Common myeloid progenitor, CD34-positive (primary cell): ENCODE data around the gene LGR6. TPM values are rescaled to one million over a fixed set of nuclear protein-coding genes. Genes with fewer than 3 reads are reported as not detected.
A peak's percentile ranks its signal among the peaks of the same experiment; 100 is the strongest.
"Not testable (repeated sequence)": the region's sequence is repeated elsewhere in the genome, so short reads cannot be mapped to it uniquely, and the experiment has no call there.

Experiments used
- CTCF ChIA-PET: fragments of 350-600 bp; sonication (Branson Sonifier 250); formaldehyde crosslinking; loops from one replicate; lab custom pipeline; 2021; ENCODE audit warnings: antibody characterized with exemption; lab: Charles Lee
- POLR2A ChIA-PET: fragments of 350-600 bp; sonication (Branson Sonifier 250); formaldehyde crosslinking; loops from one replicate; lab custom pipeline; 2021; ENCODE audit warnings: antibody characterized with exemption; lab: Charles Lee
- DNase-seq, 3 donors: peaks; one replicate each; pipeline versions ENCODE4 v3.0.0 to v3.0.0-alpha.2; 2013
- H3K27ac ChIP-seq, 2 experiments: 1 replicate in 1 of 2; 2 replicates in 1 of 2; pipeline ENCODE4 v1.7.0; 2013; ENCODE audit warnings: inconsistent platforms in 2 of 2, low read length in 2 of 2, mild to moderate bottlenecking in 2 of 2, low read depth in 1 of 2, moderate library complexity in 1 of 2; ENCODE audit not compliant: severe bottlenecking in 2 of 2, insufficient read depth in 1 of 2, poor library complexity in 1 of 2
- H3K27me3 ChIP-seq, 5 experiments: replicated peaks in 2 of 5; 1 replicate in 3 of 5; 2 replicates in 2 of 5; pipeline versions ENCODE4 v1.6.1 to v1.7.0; 2013; ENCODE audit warnings: low read length in 4 of 5, mild to moderate bottlenecking in 2 of 5, moderate library complexity in 2 of 5, inconsistent platforms in 1 of 5; ENCODE audit not compliant: insufficient read depth in 5 of 5, control insufficient read depth in 4 of 5
- H3K36me3 ChIP-seq, 4 experiments: 1 replicate in 2 of 4; 2 replicates in 2 of 4; pipeline versions ENCODE4 v1.6.1 to v1.7.0; 2013; ENCODE audit warnings: low read length in 3 of 4, control low read depth in 1 of 4, mild to moderate bottlenecking in 1 of 4; ENCODE audit not compliant: control insufficient read depth in 4 of 4, insufficient read depth in 4 of 4
- H3K4me1 ChIP-seq, 4 experiments: 1 replicate in 3 of 4; 2 replicates in 1 of 4; pipeline versions ENCODE4 v1.6.1 to v1.7.1; 2013; ENCODE audit warnings: low read length in 3 of 4, mild to moderate bottlenecking in 3 of 4, control low read depth in 1 of 4, inconsistent platforms in 1 of 4, moderate library complexity in 1 of 4; ENCODE audit not compliant: control insufficient read depth in 4 of 4, insufficient read depth in 4 of 4; ENCODE audit errors: control extremely low read depth in 1 of 4
- H3K4me3 ChIP-seq, 7 experiments: 1 replicate in 4 of 7; 2 replicates in 3 of 7; pipeline versions ENCODE4 v1.5.1 to v1.7.0; 2013; ENCODE audit warnings: mild to moderate bottlenecking in 7 of 7, low read length in 6 of 7, moderate library complexity in 6 of 7, inconsistent platforms in 2 of 7, low read depth in 2 of 7, control low read depth in 1 of 7; ENCODE audit not compliant: insufficient read depth in 4 of 7, control insufficient read depth in 1 of 7; ENCODE audit errors: extremely low read depth in 1 of 7
- H3K9me3 ChIP-seq, 5 experiments: 1 replicate in 4 of 5; 2 replicates in 1 of 5; pipeline versions ENCODE4 v1.6.1 to v1.7.1; 2013; ENCODE audit warnings: low read length in 4 of 5, mild to moderate bottlenecking in 2 of 5, inconsistent platforms in 1 of 5, low read depth in 1 of 5, moderate library complexity in 1 of 5; ENCODE audit not compliant: control insufficient read depth in 4 of 5, insufficient read depth in 2 of 5; ENCODE audit errors: control extremely low read depth in 1 of 5
- WGBS: methylation state at CpG from one replicate; pipeline ENCODE4 v1.1.5; 2013; ENCODE audit not compliant: insufficient coverage; 5-methylcytosine and 5-hydroxymethylcytosine counted together
- polyA plus RNA-seq: library from polyadenylated mRNA; unstranded; fragments of 120-200 nt; gene quantifications from one replicate; pipeline ENCODE4 v1.2.1, GENCODE V29; 2013

Gene LGR6, protein sequence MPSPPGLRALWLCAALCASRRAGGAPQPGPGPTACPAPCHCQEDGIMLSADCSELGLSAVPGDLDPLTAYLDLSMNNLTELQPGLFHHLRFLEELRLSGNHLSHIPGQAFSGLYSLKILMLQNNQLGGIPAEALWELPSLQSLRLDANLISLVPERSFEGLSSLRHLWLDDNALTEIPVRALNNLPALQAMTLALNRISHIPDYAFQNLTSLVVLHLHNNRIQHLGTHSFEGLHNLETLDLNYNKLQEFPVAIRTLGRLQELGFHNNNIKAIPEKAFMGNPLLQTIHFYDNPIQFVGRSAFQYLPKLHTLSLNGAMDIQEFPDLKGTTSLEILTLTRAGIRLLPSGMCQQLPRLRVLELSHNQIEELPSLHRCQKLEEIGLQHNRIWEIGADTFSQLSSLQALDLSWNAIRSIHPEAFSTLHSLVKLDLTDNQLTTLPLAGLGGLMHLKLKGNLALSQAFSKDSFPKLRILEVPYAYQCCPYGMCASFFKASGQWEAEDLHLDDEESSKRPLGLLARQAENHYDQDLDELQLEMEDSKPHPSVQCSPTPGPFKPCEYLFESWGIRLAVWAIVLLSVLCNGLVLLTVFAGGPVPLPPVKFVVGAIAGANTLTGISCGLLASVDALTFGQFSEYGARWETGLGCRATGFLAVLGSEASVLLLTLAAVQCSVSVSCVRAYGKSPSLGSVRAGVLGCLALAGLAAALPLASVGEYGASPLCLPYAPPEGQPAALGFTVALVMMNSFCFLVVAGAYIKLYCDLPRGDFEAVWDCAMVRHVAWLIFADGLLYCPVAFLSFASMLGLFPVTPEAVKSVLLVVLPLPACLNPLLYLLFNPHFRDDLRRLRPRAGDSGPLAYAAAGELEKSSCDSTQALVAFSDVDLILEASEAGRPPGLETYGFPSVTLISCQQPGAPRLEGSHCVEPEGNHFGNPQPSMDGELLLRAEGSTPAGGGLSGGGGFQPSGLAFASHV
- polyA plus RNA-seq: 0.71 TPM

DNA sequence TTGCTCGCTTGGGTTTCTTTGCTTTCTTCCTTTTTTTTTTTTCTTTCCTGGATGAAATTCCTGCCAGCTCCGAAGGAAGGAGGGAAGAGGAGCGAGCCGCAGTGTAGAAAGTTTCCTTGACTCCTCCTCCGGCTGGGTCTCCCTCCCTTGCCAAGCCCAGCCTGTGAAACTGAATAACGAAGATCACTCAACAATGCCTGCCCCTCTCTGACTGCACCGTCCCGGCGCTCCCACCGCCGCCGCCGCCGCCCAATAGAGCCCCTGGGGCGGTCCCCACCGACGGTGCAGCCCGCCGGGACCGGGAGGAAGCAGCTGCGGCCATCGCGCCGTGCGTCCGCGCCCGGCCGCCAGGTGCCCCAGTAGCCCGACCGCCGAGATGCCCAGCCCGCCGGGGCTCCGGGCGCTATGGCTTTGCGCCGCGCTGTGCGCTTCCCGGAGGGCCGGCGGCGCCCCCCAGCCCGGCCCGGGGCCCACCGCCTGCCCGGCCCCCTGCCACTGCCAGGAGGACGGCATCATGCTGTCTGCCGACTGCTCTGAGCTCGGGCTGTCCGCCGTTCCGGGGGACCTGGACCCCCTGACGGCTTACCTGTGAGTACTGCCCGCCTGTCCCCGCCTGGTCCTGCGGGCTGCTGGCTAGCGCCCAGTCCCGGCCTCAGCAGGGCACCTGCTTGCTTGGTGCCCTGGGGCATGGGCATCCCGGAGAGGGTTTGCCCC is at the start of gene LGR6:
TSS of gene LGR6 (plus strand) at position 186 of the 714 bp plus-strand sequence. CDS start at position 377, 191 bp downstream.
- H3K36me3 ChIP-seq: no peaks in the 10 kb centered on the region
- H3K27me3 ChIP-seq: peaks cover 0 to 33% (median 14%) of the 10 kb centered on the region in 5 experiments
- peaks cover 0 to 15% (median 9%) of the 10 kb centered on the region in 4 experiments for H3K4me1 ChIP-seq
- DNase-seq: peak in 2 of 3 donors; percentile 35 to 58
- 4% methylated on average over 54 of the region's 61 CpGs for whole genome bisulfite sequencing
- ChIA-PET CTCF (interaction anchor here (0.6 to 10.1 kb wide), 17 partner anchors 10 to 525 kb away, joined by 3 to 119 read pairs (median 4); no protein-coding TSS in a partner anchor), POLR2A (no interaction called here)
- H3K9me3 ChIP-seq: no peaks in the 10 kb centered on the region
- H3K4me3 ChIP-seq: peak within 1 kb of the TSS in 3 of 7 experiments; percentile 36 to 54 (median 43)
- H3K27ac ChIP-seq: no peak within 1 kb of the TSS

DNA sequence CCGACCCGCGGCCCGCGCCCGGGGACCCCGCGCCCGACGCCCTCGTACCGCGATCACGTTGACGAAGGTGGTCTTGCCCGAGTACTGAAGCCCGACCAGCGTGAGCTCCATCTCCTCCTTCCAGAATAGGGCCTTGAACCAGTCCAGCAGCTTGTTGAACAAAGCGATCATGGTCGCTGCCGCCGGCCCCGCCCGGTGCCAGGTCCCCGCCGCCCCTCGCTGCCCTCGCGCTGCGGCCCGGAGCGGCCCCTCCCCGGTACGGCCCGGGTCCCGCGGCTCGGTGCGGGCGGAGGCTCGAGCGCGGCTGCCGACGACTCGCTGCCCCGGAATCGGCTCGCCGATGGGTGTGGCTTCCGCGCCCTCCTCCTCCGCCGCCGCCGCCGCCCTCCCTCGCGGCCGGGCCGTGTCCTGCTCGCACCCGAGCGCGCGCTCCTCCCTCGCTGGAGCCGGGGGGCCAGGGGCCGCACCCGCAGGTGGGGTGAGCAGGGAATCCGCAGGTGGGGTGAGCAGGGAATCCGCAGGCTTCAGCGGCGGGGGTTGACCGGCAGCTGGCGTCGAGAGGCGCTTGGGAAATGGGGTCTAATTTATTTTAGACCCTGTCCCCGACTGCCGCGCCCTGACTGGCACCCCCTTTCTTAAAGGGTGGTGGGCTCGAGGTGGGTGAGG is 49.1 kb upstream of the LGR6 start, which contains the start of gene ARL8A:
TSS of gene ARL8A (minus strand) at position 336 of the 666 bp plus-strand sequence. CDS start at position 171, 165 bp downstream.
- no peaks in the 10 kb centered on the region for H3K27me3 ChIP-seq
- peak in 1 of 3 donors; percentile 63 for DNase-seq
- 0% methylated on average over 62 of the region's 82 CpGs for WGBS

DNA sequence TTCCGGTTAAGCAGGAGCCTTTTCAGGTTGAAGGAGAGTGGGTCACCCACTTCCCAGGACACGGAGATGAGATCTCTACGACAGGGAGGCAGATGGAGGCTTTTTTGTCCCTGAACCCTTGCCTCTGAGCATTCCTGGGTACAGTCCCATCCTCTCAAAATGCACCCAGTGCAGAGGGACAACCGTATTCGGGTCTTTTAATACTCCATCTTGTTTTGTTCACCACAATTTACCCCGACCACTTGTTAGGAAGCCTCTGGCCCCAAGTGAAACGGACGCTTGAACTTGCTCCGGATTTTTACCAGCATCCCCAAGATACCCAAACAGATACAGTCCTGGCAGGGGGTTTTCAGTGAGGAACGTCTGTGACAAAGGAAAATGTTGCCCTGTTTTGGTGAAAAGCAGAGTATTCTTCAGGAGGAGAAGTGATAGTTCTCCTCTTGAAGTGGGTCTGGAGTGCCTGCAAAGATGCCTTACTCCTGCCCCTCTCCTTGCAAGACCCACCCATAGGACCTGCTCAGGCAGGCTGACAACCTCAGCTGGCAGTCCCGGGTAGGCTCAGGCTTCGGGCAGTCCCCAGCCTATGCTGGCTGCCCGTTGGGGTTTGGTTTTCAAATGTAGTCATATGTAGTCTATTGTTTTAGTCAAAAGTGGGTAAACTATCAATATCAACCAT is 48.4 kb upstream of the LGR6 start:
- H3K4me1 ChIP-seq: peaks cover 1 to 40% (median 23%) of the 10 kb centered on the region in 4 experiments
- ChIA-PET POLR2A (interaction anchor here (0.6 to 2.0 kb wide), 4 partner anchors 10 to 99 kb away, joined by 3 to 11 read pairs (median 6); partner anchors contain the start of gene PTPN7), CTCF (interaction anchor here (0.7 to 2.9 kb wide), 5 partner anchors 10 to 17 kb away, joined by 3 to 21 read pairs (median 10); no protein-coding TSS in a partner anchor)
- DNase-seq: peak in 2 of 3 donors; percentile 59 to 65
- peak overlapping the region; percentile 75 to 90 (median 84) for H3K4me3 ChIP-seq
- peak overlapping the region in 1 of 2 experiments; percentile 88 for H3K27ac ChIP-seq
- H3K36me3 ChIP-seq: peaks cover 6 to 39% (median 31%) of the 10 kb centered on the region in 4 experiments
- 0% methylated on average over 5 of the region's 13 CpGs for WGBS
- no peaks in the 10 kb centered on the region for H3K9me3 ChIP-seq
- H3K27me3 ChIP-seq: no peaks in the 10 kb centered on the region

More for the DNA sequence above, 49.1 kb upstream of the LGR6 start, which contains the start of gene ARL8A:
- peaks cover 1 to 37% (median 23%) of the 10 kb centered on the region in 4 experiments for H3K4me1 ChIP-seq
- H3K36me3 ChIP-seq: peaks cover 6 to 36% (median 28%) of the 10 kb centered on the region in 4 experiments
- no peaks in the 10 kb centered on the region for H3K9me3 ChIP-seq
- ChIA-PET CTCF (interaction anchor here (0.7 to 3.3 kb wide), 4 partner anchors 10 to 18 kb away, joined by 3 to 21 read pairs (median 14); partner anchors contain the start of gene PTPN7), POLR2A (interaction anchor here (0.6 to 2.0 kb wide), 4 partner anchors 10 to 98 kb away, joined by 3 to 11 read pairs (median 8); partner anchors contain the start of gene PTPN7)
- H3K4me3 ChIP-seq: peak within 1 kb of the TSS; percentile 75 to 90 (median 84)
- H3K27ac ChIP-seq: peak within 1 kb of the TSS; percentile 77 to 88

DNA sequence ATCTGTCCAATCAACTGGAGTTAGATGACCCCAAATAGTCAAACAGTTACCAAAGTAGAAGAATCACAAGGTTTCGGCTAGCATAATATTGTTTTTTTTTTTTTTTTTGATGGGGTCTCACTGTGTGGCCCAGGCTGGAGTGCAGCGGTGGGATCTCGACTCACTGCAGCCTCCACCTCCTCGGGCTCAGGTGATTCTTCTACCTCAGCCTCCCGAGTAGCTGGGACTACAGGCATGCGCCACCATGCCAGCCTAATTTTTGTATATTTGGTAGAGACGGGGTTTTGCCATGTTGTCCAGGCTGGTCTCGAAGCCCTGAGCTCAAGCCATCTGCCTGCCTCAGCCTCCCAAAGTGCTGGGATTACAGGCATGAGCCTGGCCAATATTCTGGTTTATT is 47.9 kb upstream of the LGR6 start:
- ChIA-PET CTCF (interaction anchor here (0.8 to 2.9 kb wide), 3 partner anchors 9 to 14 kb away, joined by 3 to 20 read pairs (median 10); no protein-coding TSS in a partner anchor), POLR2A (interaction anchor here (0.6 to 1.2 kb wide), 2 partner anchors 10 to 52 kb away, joined by 3 to 5 read pairs; no protein-coding TSS in a partner anchor)
- H3K27ac ChIP-seq, DNase-seq, H3K27me3 ChIP-seq, H3K9me3 ChIP-seq: not testable (repeated sequence)
- Histone ChIP-seq H3K4me1 (peaks cover 1 to 46% (median 23%) of the 10 kb centered on the region in 4 experiments), H3K36me3 (peaks cover 6 to 44% (median 33%) of the 10 kb centered on the region in 4 experiments), H3K4me3 (peak overlapping the region in 4 of 7 experiments; percentile 75 to 88 (median 84))
- WGBS: 92% methylated on average over 7 of the region's 8 CpGs

DNA sequence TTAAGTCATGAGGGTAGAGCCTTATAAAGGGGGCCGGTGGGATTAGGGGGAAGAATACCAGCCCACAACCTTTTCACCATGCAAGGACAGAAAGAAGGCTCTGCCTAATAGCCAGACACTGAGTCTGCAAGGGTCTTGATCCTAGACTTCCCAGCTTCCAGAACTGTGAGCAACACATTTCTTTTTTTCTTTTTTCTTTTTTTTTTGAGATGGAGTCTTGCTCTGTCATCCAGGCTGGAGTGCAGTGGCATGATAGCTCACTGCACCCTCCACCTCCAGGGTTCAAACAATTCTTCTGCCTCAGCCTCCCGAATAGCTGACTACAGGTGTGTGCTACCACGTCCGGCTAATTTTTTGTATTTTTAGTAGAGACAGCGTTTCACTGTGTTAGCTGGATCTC is 47.3 kb upstream of the LGR6 start:
- peaks cover 1 to 51% (median 23%) of the 10 kb centered on the region in 4 experiments for H3K4me1 ChIP-seq
- no peaks in the 10 kb centered on the region for H3K9me3 ChIP-seq
- no peak overlapping the region for H3K4me3 ChIP-seq
- no peaks in the 10 kb centered on the region for H3K27me3 ChIP-seq
- H3K27ac ChIP-seq: no peak overlapping the region
- H3K36me3 ChIP-seq: peaks cover 9 to 46% (median 37%) of the 10 kb centered on the region in 4 experiments
- POLR2A ChIA-PET: interaction anchor here (0.6 to 1.2 kb wide), 2 partner anchors 10 to 51 kb away, joined by 3 to 5 read pairs; no protein-coding TSS in a partner anchor
- CTCF ChIA-PET: interaction anchor here (0.8 to 2.9 kb wide), 4 partner anchors 9 to 39 kb away, joined by 3 to 20 read pairs (median 8); no protein-coding TSS in a partner anchor
- DNase-seq: no peak
- 96% methylated on average over 5 of the region's 5 CpGs for WGBS
